HepG2 (cell line): ENCODE results near the gene PADI4. TPM values are rescaled to one million over a fixed set of nuclear protein-coding genes. Genes with fewer than 3 reads are reported as not detected.

Experiments
- ATAC-seq: fragments of 200-7000 bp; cut with Tn5 transposase; 3 replicates; pipeline ENCODE4 v1.9.1; 2020; ENCODE audit warnings: mild to moderate bottlenecking, moderate library complexity
- BruUV-seq: library from RNA; stranded (reverse); fragments of 400-500 nt; replicated peaks from 2 replicates; lab custom pipeline; 2021; lab: Mats Ljungman, UMichigan
- CTCF ChIA-PET: fragments of 300-600 bp; formaldehyde crosslinking; extraction: SDS; loops from one replicate; lab custom pipeline; 2021; ENCODE audit warnings: low total read pairs, inconsistent platforms, low intra/inter-chr PET ratio; lab: Yijun Ruan, JAX
- POLR2A ChIA-PET: fragments of 350-600 bp; sonication (Branson Sonifier 250); formaldehyde crosslinking; loops from one replicate; lab custom pipeline; 2020; ENCODE audit warnings: antibody characterized with exemption, inconsistent platforms; lab: Yijun Ruan, JAX
- DNase-seq: peaks from one replicate; pipeline ENCODE4 v3.0.0-alpha.2; 2015; ENCODE audit warnings: low spot score
- FAIRE-seq: peaks from 3 replicates; lab custom pipeline; 2011; peaks lifted over from hg19 to GRCh38; lab: Jason Lieb, UNC
- H2AFZ ChIP-seq: one replicate; pipeline ENCODE4 v1.6.1; 2011; ENCODE audit warnings: low read length, inconsistent platforms
- H3K27ac ChIP-seq: fragments of 300-600 bp; 3 replicates; pipeline ENCODE4 v1.8.0; 2011; ENCODE audit warnings: mixed run types, mild to moderate bottlenecking, mixed read lengths, low read length, inconsistent platforms; ENCODE audit not compliant: insufficient read depth; ENCODE audit errors: extremely low read length
- H3K27me3 ChIP-seq, 2 experiments: fragments of 200-600 bp in 1 of 2; 2 replicates in 1 of 2; 3 replicates in 1 of 2; pipeline versions ENCODE4 v1.6.0 to v1.8.0; 2011; ENCODE audit warnings: low read length in 2 of 2, mild to moderate bottlenecking in 2 of 2, moderate library complexity in 2 of 2, inconsistent platforms in 1 of 2; ENCODE audit not compliant: insufficient read depth in 2 of 2, control insufficient read depth in 1 of 2
- H3K36me3 ChIP-seq, 2 experiments: fragments of 200-600 bp in 1 of 2; replicated peaks in 1 of 2; 2 replicates in 1 of 2; 3 replicates in 1 of 2; pipeline versions ENCODE4 v1.5.1 to v1.8.0; 2011; ENCODE audit warnings: low read length in 2 of 2, inconsistent platforms in 1 of 2; ENCODE audit not compliant: insufficient read depth in 2 of 2, control insufficient read depth in 1 of 2
- H3K4me1 ChIP-seq: 2 replicates; pipeline ENCODE4 v1.5.1; 2012; ENCODE audit warnings: low read length, inconsistent platforms; ENCODE audit not compliant: insufficient read depth
- H3K4me2 ChIP-seq: 2 replicates; pipeline ENCODE4 v1.6.0; 2011; ENCODE audit warnings: low read depth, low read length, inconsistent platforms
- H3K4me3 ChIP-seq, 3 experiments: fragments of 200-600 bp in 1 of 3; sonication (generic), shearing (Covaris generic) in 1 of 3; replicated peaks in 1 of 3; 2 replicates each; pipeline ENCODE4 v1.5.1; 2011 to 2016; ENCODE audit warnings: low read length in 3 of 3, inconsistent platforms in 2 of 3, low read depth in 2 of 3, mild to moderate bottlenecking in 2 of 3, control low read depth in 1 of 3, mixed read lengths in 1 of 3; ENCODE audit not compliant: insufficient read depth in 1 of 3
- H3K79me2 ChIP-seq: one replicate; pipeline ENCODE4 v1.6.1; 2011; ENCODE audit warnings: low read length, inconsistent platforms; ENCODE audit not compliant: insufficient read depth
- H3K9ac ChIP-seq: 2 replicates; pipeline ENCODE4 v1.6.0; 2011; ENCODE audit warnings: mild to moderate bottlenecking, low read depth, low read length, inconsistent platforms; ENCODE audit not compliant: insufficient read depth
- H3K9me3 ChIP-seq: 2 replicates; pipeline ENCODE4 v1.5.1; 2012; ENCODE audit warnings: mild to moderate bottlenecking, low read length
- H4K20me1 ChIP-seq: 2 replicates; pipeline ENCODE4 v1.6.0; 2011; ENCODE audit warnings: inconsistent platforms, mild to moderate bottlenecking, low read length, moderate library complexity; ENCODE audit not compliant: insufficient read depth
- HNF1A ChIP-seq, 2 experiments: sonication (generic) in 1 of 2; formaldehyde crosslinking in 1 of 2; IDR thresholded peaks; 2 replicates each; pipeline versions ENCODE4 v1.4.0 to v1.6.1; 2016 to 2020; ENCODE audit warnings: borderline replicate concordance in 1 of 2, low read depth in 1 of 2, mild to moderate bottlenecking in 1 of 2, missing genetic modification reagents in 1 of 2
- KAT7 ChIP-seq: IDR thresholded peaks from 2 replicates; pipeline ENCODE4 v1.6.1; 2018; ENCODE audit warnings: borderline replicate concordance, missing compliant biosample characterization
- KDM4B ChIP-seq: sonication (generic); formaldehyde crosslinking; IDR thresholded peaks from 2 replicates; pipeline ENCODE4 v1.4.0; 2020; ENCODE audit warnings: missing genetic modification reagents
- SKI ChIP-seq: fragments of 450-650 bp; IDR thresholded peaks from one replicate; pipeline ENCODE4 v1.6.1; 2018; ENCODE audit warnings: mild to moderate bottlenecking; ENCODE audit not compliant: partially characterized antibody
- ZFP1 ChIP-seq: IDR thresholded peaks from 2 replicates; pipeline ENCODE4 v1.6.1; 2016
- ZFP90 ChIP-seq: sonication (generic); formaldehyde crosslinking; IDR thresholded peaks from 2 replicates; pipeline ENCODE4 v1.8.0; 2022; ENCODE audit warnings: missing genetic modification reagents, mild to moderate bottlenecking, inconsistent platforms, borderline replicate concordance
- ZNF281 ChIP-seq: sonication (generic); formaldehyde crosslinking; IDR thresholded peaks from 2 replicates; pipeline ENCODE4 v1.4.0; 2020; ENCODE audit warnings: missing genetic modification reagents, borderline replicate concordance
- ZNF317 ChIP-seq: sonication (generic); formaldehyde crosslinking; IDR thresholded peaks from 2 replicates; pipeline ENCODE4 v1.5.0; 2020; ENCODE audit warnings: mild to moderate bottlenecking, missing genetic modification reagents
- WGBS: methylation state at CpG from one replicate; pipeline ENCODE4 v1.1.6; 2017; ENCODE audit warnings: low lambda C conversion rate; 5-methylcytosine and 5-hydroxymethylcytosine counted together
- in situ Hi-C: cut with HindIII; loops from 2 replicates; pipeline ENCODE4 v1.10.0; 2017; ENCODE audit warnings: low pct_unique_long_range_greater_than_20kb; ENCODE audit not compliant: extremely low pct_ligation_motif_present
- intact Hi-C: fragments of 100-400 bp; cut with micrococcal nuclease; formaldehyde crosslinking; loops from one replicate; pipeline ENCODE4 v1.10.0; 2022; ENCODE audit not compliant: unreplicated experiment
- polyA plus RNA-seq, 8 experiments: library from polyadenylated mRNA; depleted of rRNA in 3 of 8; stranded (reverse) in 7 of 8; unstranded in 1 of 8; fragments of >200 nt; fragmentation: Illumina TruSeq in 4 of 8; extraction: Trizol in 4 of 8; gene quantifications; 2 replicates each; pipeline versions ENCODE4 v1.2.1 to v1.2.3, GENCODE V29; 2011 to 2016; ENCODE audit warnings: low read depth in 4 of 8, missing spikeins in 1 of 8, mixed read lengths in 1 of 8; ENCODE audit not compliant: insufficient read depth in 1 of 8
- total RNA-seq, 5 experiments: library from RNA; depleted of rRNA; stranded (reverse); fragments of >200 nt; fragmentation: Illumina TruSeq; extraction: Trizol; gene quantifications; 2 replicates each; pipeline ENCODE4 v1.2.3, GENCODE V29; 2016; ENCODE audit warnings: low read depth in 1 of 5

Gene PADI4
- total and polyA plus RNA-seq, 2 of the 13 experiments (the other 11 are each of a cell fraction or from before 2014, with no cell fraction given): 0.04 TPM

GRCh38 chr1:17340358-17340757 is 32.4 kb downstream of the PADI4 start:
- POLR2A ChIA-PET: no interaction called here
- 0 out of 2 replicates have a peak, but pooled peaks cover 4% of the 10 kb centered on the region for H4K20me1 ChIP-seq
- 31% methylated on average over 8 of the region's 8 CpGs for WGBS
- no peaks in the 10 kb centered on the region for H3K79me2 ChIP-seq
- no peak for DNase-seq
- no peak overlapping the region for H3K27ac ChIP-seq
- no peaks in the 10 kb centered on the region for H3K4me1 ChIP-seq
- H3K9ac ChIP-seq: no peak overlapping the region
- H3K4me2 ChIP-seq: no peak overlapping the region
- CTCF ChIA-PET: no interaction called here
- in situ Hi-C loops: no loop called here
- H3K4me3 ChIP-seq: no peak overlapping the region
- no peaks in the 10 kb centered on the region for H3K36me3 ChIP-seq
- peaks cover 0 to 18% of the 10 kb centered on the region in 2 experiments; a peak in 4 of 5 replicates for H3K27me3 ChIP-seq
- no peak overlapping the region for H2AFZ ChIP-seq
- H3K9me3 ChIP-seq: no peaks in the 10 kb centered on the region
- ATAC-seq: no peak
- intact Hi-C loops: no loop called here
- FAIRE-seq: no peak
- BruUV-seq: no TSS peak
- TF ChIP-seq SKI: no peak
- TF ChIP-seq ZNF317: no peak
- TF ChIP-seq ZFP90: no peak
- TF ChIP-seq HNF1A (IDR thresholded peaks at IDR 0.05; ENCODE audit: low read depth): no peak
- TF ChIP-seq HNF1A (CRISPR knock-in tag; IDR thresholded peaks at IDR 0.05; ENCODE audit: borderline replicate concordance): no peak
- TF ChIP-seq ZNF281 (CRISPR knock-in tag): no peak
- TF ChIP-seq KAT7 (CRISPR knock-in tag): no peak
- no peak for TF ChIP-seq KDM4B (CRISPR knock-in tag)
- TF ChIP-seq ZFP1: no peak
